Right ventricle myocardium superior (tissue), 1 donor: ENCODE results near the gene KCNAB2. TPM values are rescaled to one million over a fixed set of nuclear protein-coding genes. Genes with fewer than 3 reads are reported as not detected.

Experiments
- ATAC-seq: fragments of 200-7000 bp; cut with Tn5 transposase; one replicate; pipeline ENCODE4 v1.9.1; 2020; ENCODE audit warnings: mild to moderate bottlenecking; ENCODE audit not compliant: poor library complexity
- DNase-seq: peaks from one replicate; pipeline ENCODE4 v3.0.0-alpha.2; 2020
- intact Hi-C: fragments of 100-400 bp; cut with DNase I; formaldehyde crosslinking; loops from one replicate; pipeline ENCODE4 v1.11.2; 2022
- total RNA-seq: library from RNA; stranded (reverse); fragmentation: NEBNext Ultra II Directional; extraction: Animal tissue kit (Norgen Biotek cat#: 25700); gene quantifications from one replicate; pipeline ENCODE4 v1.2.1, GENCODE V29; 2021
- donor health status: DM: no; HTN: yes; CAD: no; lungs with severe emphysema.

KCNAB2 gene
- total RNA-seq, 1 donor from 2014 or later: 21.2 TPM

- peak; percentile 94 for ATAC-seq
- peak; percentile 93 for DNase-seq
- intact Hi-C loops: no loop called here
These were observed 19.4 kb upstream of the KCNAB2 start for GRCh38 chr1:6026095-6026809.

GRCh38 chr1:6027591-6027990 lies 18.1 kb upstream of the KCNAB2 start:
- no peak for DNase-seq
- ATAC-seq: no peak
- intact Hi-C loops: no loop called here

GRCh38 chr1:6028042-6028850 lies 17.4 kb upstream of the KCNAB2 start:
- intact Hi-C loops: no loop called here
- peak; percentile 62 for DNase-seq
- peak; percentile 43 for ATAC-seq

- no peak for ATAC-seq
- DNase-seq: no peak
- intact Hi-C loops: no loop called here
These were observed 16.3 kb upstream of the KCNAB2 start for GRCh38 chr1:6029351-6029750.

GRCh38 chr1:6030132-6030531 lies 15.6 kb upstream of the KCNAB2 start:
- ATAC-seq (no peak), DNase-seq (no peak)
- intact Hi-C loops: no loop called here

GRCh38 chr1:6030547-6031261 lies 15.0 kb upstream of the KCNAB2 start:
- DNase-seq (no peak), ATAC-seq (no peak)
- intact Hi-C loops: no loop called here

- ATAC-seq (no peak), DNase-seq (no peak)
- intact Hi-C loops: no loop called here
These were observed 12.6 kb upstream of the KCNAB2 start for GRCh38 chr1:6033124-6033523.

- peak; percentile 77 for ATAC-seq
- intact Hi-C loops: no loop called here
- peak; percentile 72 for DNase-seq
These were observed 11.5 kb upstream of the KCNAB2 start for GRCh38 chr1:6033986-6034749.

GRCh38 chr1:6034750-6035096 lies 11.0 kb upstream of the KCNAB2 start:
- intact Hi-C loops: no loop called here
- no peak for ATAC-seq
- no peak for DNase-seq

- ATAC-seq: no peak
- intact Hi-C loops: no loop called here
- DNase-seq: no peak
These were observed 10.4 kb upstream of the KCNAB2 start for GRCh38 chr1:6035303-6035702.

GRCh38 chr1:6035719-6036118 lies 10.0 kb upstream of the KCNAB2 start:
- intact Hi-C loops: no loop called here
- DNase-seq: no peak
- no peak for ATAC-seq

- DNase-seq (no peak), ATAC-seq (no peak)
- intact Hi-C loops: no loop called here
These were observed 8.3 kb upstream of the KCNAB2 start for GRCh38 chr1:6037338-6037762.

GRCh38 chr1:6038603-6039002 lies 7.1 kb upstream of the KCNAB2 start:
- no peak for DNase-seq
- no peak for ATAC-seq
- intact Hi-C loops: no loop called here

GRCh38 chr1:6039031-6039430 lies 6.7 kb upstream of the KCNAB2 start:
- DNase-seq: no peak
- intact Hi-C loops: no loop called here
- no peak for ATAC-seq

GRCh38 chr1:6040444-6040843 lies 5.2 kb upstream of the KCNAB2 start:
- ATAC-seq (no peak), DNase-seq (no peak)
- intact Hi-C loops: no loop called here

- no peak for DNase-seq
- no peak for ATAC-seq
- intact Hi-C loops: no loop called here
These were observed 4.8 kb upstream of the KCNAB2 start for GRCh38 chr1:6040861-6041415.

GRCh38 chr1:6041432-6042062 lies 4.1 kb upstream of the KCNAB2 start:
- ATAC-seq (peak; percentile 53), DNase-seq (no peak)
- intact Hi-C loops: no loop called here

GRCh38 chr1:6043561-6043960 lies 2.1 kb upstream of the KCNAB2 start:
- DNase-seq (no peak), ATAC-seq (no peak)
- intact Hi-C loops: no loop called here
